ENCODE data around the gene PLEKHD1.
A peak's percentile ranks its signal among the peaks of the same experiment; 100 is the strongest.
"Not testable (repeated sequence)": the region's sequence is repeated elsewhere in the genome, so short reads cannot be mapped to it uniquely, and the experiment has no call there.

PLEKHD1 gene

GRCh38 chr14:69479696-69480095 is 4.8 kb upstream of the PLEKHD1 start:
- no peak for DNase-seq (ENCODE audit: low read depth)
- H3K4me3 ChIP-seq (ENCODE audit: low read depth, low read length): no peak overlapping the region

- DNase-seq (ENCODE audit: low read depth): no peak
- H3K4me3 ChIP-seq (ENCODE audit: low read depth, low read length): no peak overlapping the region
Measured at GRCh38 chr14:69480136-69480535, 4.4 kb upstream of the PLEKHD1 start.

GRCh38 chr14:69481815-69482568 is 2.5 kb upstream of the PLEKHD1 start:
- no peak for DNase-seq (ENCODE audit: low read depth)
- H3K4me3 ChIP-seq (ENCODE audit: low read depth, low read length): no peak overlapping the region

GRCh38 chr14:69483765-69484443 is 624 bp upstream of the PLEKHD1 start:
- peak overlapping the region; percentile 31 for H3K4me3 ChIP-seq (ENCODE audit: low read depth, low read length)
- DNase-seq (ENCODE audit: low read depth): peak; percentile 31

GRCh38 chr14:69485315-69485660 is 760 bp downstream of the PLEKHD1 start:
- H3K4me3 ChIP-seq (ENCODE audit: low read depth, low read length): no peak overlapping the region
- DNase-seq (ENCODE audit: low read depth): no peak

- H3K4me3 ChIP-seq (ENCODE audit: low read depth, low read length): no peak overlapping the region
- DNase-seq (ENCODE audit: low read depth): no peak
Measured at GRCh38 chr14:69485701-69486100, 1.2 kb downstream of the PLEKHD1 start.

- no peak overlapping the region for H3K4me3 ChIP-seq (ENCODE audit: low read depth, low read length)
- DNase-seq (ENCODE audit: low read depth): no peak
Measured at GRCh38 chr14:69487226-69487625, 2.7 kb downstream of the PLEKHD1 start.

- DNase-seq (ENCODE audit: low read depth): no peak
- H3K4me3 ChIP-seq (ENCODE audit: low read depth, low read length): no peak overlapping the region
Measured at GRCh38 chr14:69487771-69488170, 3.2 kb downstream of the PLEKHD1 start.

- H3K4me3 ChIP-seq (ENCODE audit: low read depth, low read length): no peak overlapping the region
Measured at GRCh38 chr14:69489495-69489894, 5.0 kb downstream of the PLEKHD1 start.

GRCh38 chr14:69490219-69490918 is 5.8 kb downstream of the PLEKHD1 start:
- no peak overlapping the region for H3K4me3 ChIP-seq (ENCODE audit: low read depth, low read length)
- DNase-seq (ENCODE audit: low read depth): no peak

More at GRCh38 chr14:69489495-69489894, 5.0 kb downstream of the PLEKHD1 start:
- DNase-seq (ENCODE audit: low read depth): no peak

- H3K4me3 ChIP-seq (ENCODE audit: low read depth, low read length): no peak overlapping the region
- DNase-seq (ENCODE audit: low read depth): no peak
Measured at GRCh38 chr14:69491193-69491592, 6.7 kb downstream of the PLEKHD1 start.

- no peak overlapping the region for H3K4me3 ChIP-seq (ENCODE audit: low read depth, low read length)
- DNase-seq (ENCODE audit: low read depth): no peak
Measured at GRCh38 chr14:69493038-69493437, 8.5 kb downstream of the PLEKHD1 start.

GRCh38 chr14:69493791-69494190 is 9.3 kb downstream of the PLEKHD1 start:
- DNase-seq (ENCODE audit: low read depth): no peak
- H3K4me3 ChIP-seq (ENCODE audit: low read depth, low read length): no peak overlapping the region

GRCh38 chr14:69495341-69495921 is 10.9 kb downstream of the PLEKHD1 start:
- H3K4me3 ChIP-seq (ENCODE audit: low read depth, low read length): no peak overlapping the region
- DNase-seq (ENCODE audit: low read depth): no peak

GRCh38 chr14:69497866-69498265 is 13.3 kb downstream of the PLEKHD1 start:
- DNase-seq (ENCODE audit: low read depth): not testable (repeated sequence)

GRCh38 chr14:69498286-69498685 is 13.8 kb downstream of the PLEKHD1 start:
- not testable (repeated sequence) for H3K4me3 ChIP-seq (ENCODE audit: low read depth, low read length); DNase-seq (ENCODE audit: low read depth)

More at GRCh38 chr14:69497866-69498265, 13.3 kb downstream of the PLEKHD1 start:
- H3K4me3 ChIP-seq (ENCODE audit: low read depth, low read length): not testable (repeated sequence)

GRCh38 chr14:69499436-69499835 is 14.9 kb downstream of the PLEKHD1 start:
- no peak overlapping the region for H3K4me3 ChIP-seq (ENCODE audit: low read depth, low read length)
- no peak for DNase-seq (ENCODE audit: low read depth)

GRCh38 chr14:69500096-69500495 is 15.6 kb downstream of the PLEKHD1 start:
- no peak overlapping the region for H3K4me3 ChIP-seq (ENCODE audit: low read depth, low read length)
- DNase-seq (ENCODE audit: low read depth): no peak

GRCh38 chr14:69500736-69501135 is 16.2 kb downstream of the PLEKHD1 start:
- no peak for DNase-seq (ENCODE audit: low read depth)
- H3K4me3 ChIP-seq (ENCODE audit: low read depth, low read length): no peak overlapping the region

GRCh38 chr14:69501423-69501838 is 16.9 kb downstream of the PLEKHD1 start:
- H3K4me3 ChIP-seq (ENCODE audit: low read depth, low read length): no peak overlapping the region

More at GRCh38 chr14:69501423-69501838, 16.9 kb downstream of the PLEKHD1 start:
- DNase-seq (ENCODE audit: low read depth): no peak
